OCI-LY3 (cell line): ENCODE data around the gene DDOST.

Experiments
- H2AFZ ChIP-seq: fragments of 200-600, 300-600 bp; shearing (Covaris generic); 2 replicates; pipeline ENCODE4 v1.6.0; 2014; ENCODE audit warnings: antibody characterized with exemption, low read depth, low read length
- H3K27ac ChIP-seq: fragments of 200-600, 300-600 bp; sonication (generic); 2 replicates; pipeline ENCODE4 v1.5.1; 2014; ENCODE audit warnings: mild to moderate bottlenecking, low read length, moderate library complexity, mixed read lengths
- H3K27me3 ChIP-seq: fragments of 200-600, 300-600 bp; sonication (generic); 2 replicates; pipeline ENCODE4 v1.6.1; 2014; ENCODE audit warnings: low read depth, low read length, mixed read lengths
- H3K36me3 ChIP-seq: fragments of 200-600, 300-600 bp; sonication (generic); replicated peaks from 2 replicates; pipeline ENCODE3; 2014; ENCODE audit warnings: low read depth, low read length, mixed read lengths
- H3K4me1 ChIP-seq: fragments of 300-600, 200-600 bp; sonication (generic); 2 replicates; pipeline ENCODE4 v1.6.1; 2014; ENCODE audit warnings: low read length, mixed read lengths
- H3K4me2 ChIP-seq: fragments of 200-600, 300-600 bp; sonication (generic); 2 replicates; pipeline ENCODE4 v1.6.1; 2014; ENCODE audit warnings: low read length, mixed read lengths
- H3K4me3 ChIP-seq: fragments of 300-600, 200-600 bp; sonication (generic); 2 replicates; pipeline ENCODE4 v1.5.1; 2014; ENCODE audit warnings: antibody characterized with exemption, mild to moderate bottlenecking, low read length, moderate library complexity
- H3K79me2 ChIP-seq: fragments of 300-600, 200-600 bp; shearing (Covaris generic); 2 replicates; pipeline ENCODE4 v1.6.1; 2014; ENCODE audit warnings: mild to moderate bottlenecking, low read length, mixed read lengths
- H3K9ac ChIP-seq: fragments of 300-600, 200-600 bp; shearing (Covaris generic); 2 replicates; pipeline ENCODE4 v1.6.0; 2014; ENCODE audit warnings: mild to moderate bottlenecking, low read length, moderate library complexity
- H3K9me3 ChIP-seq: fragments of 200-600, 300-600 bp; shearing (Covaris generic); 2 replicates; pipeline ENCODE4 v1.6.1; 2014; ENCODE audit warnings: low read length, mixed read lengths; ENCODE audit not compliant: insufficient read depth
- H4K20me1 ChIP-seq: fragments of 200-600, 300-600 bp; sonication (generic); 2 replicates; pipeline ENCODE4 v1.6.1; 2016; ENCODE audit warnings: low read length, mixed read lengths; ENCODE audit not compliant: insufficient read depth
- CTCF ChIP-seq: fragments of 200-600, 300-600 bp; sonication (generic); IDR thresholded peaks from 2 replicates; pipeline ENCODE4 v1.5.1; 2014; ENCODE audit warnings: antibody characterized with exemption, low read length, low read depth
- EZH2phosphoT487 ChIP-seq: fragments of 200-600 bp; shearing (Covaris generic); IDR thresholded peaks from 2 replicates; pipeline ENCODE4 v1.6.1; 2018; ENCODE audit warnings: antibody characterized with exemption, mixed run types, low read depth

DDOST gene

DNA sequence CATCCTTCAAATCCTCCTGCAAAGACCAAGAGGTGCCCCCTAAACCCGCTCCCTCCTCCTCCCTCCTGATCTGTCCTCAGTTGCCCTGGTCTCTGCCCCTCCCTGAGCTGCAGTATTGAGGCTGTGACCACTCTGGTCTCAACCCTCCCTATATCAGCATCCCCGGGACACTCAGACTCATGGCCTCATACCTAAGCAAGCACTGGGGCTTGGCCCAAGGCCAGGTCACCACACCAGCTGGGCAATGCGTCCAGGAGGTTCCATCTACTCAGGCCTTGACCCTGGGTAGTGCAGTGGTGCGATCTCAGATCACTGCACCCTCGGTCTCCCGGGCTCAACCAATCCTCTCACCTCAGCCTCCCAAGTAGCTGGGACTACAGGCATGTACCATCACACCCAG is 46.9 kb upstream of the DDOST start:
- H4K20me1 ChIP-seq: no peaks in the 10 kb centered on the region
- no peak overlapping the region for H3K4me2 ChIP-seq
- H3K36me3 ChIP-seq: no peaks in the 10 kb centered on the region
- H3K4me1 ChIP-seq: no peaks in the 10 kb centered on the region
- H2AFZ ChIP-seq: no peak overlapping the region
- no peaks in the 10 kb centered on the region for H3K79me2 ChIP-seq
- TF ChIP-seq EZH2phosphoT487: no peak
- no peak for TF ChIP-seq CTCF
- H3K9me3 ChIP-seq: no peaks in the 10 kb centered on the region
- no peak overlapping the region for H3K4me3 ChIP-seq
- H3K9ac ChIP-seq: no peak overlapping the region
- no peaks in the 10 kb centered on the region for H3K27me3 ChIP-seq
- H3K27ac ChIP-seq: no peak overlapping the region

- no peaks in the 10 kb centered on the region for H3K79me2 ChIP-seq
- no peaks in the 10 kb centered on the region for H3K4me1 ChIP-seq
- no peaks in the 10 kb centered on the region for H3K36me3 ChIP-seq
- no peaks in the 10 kb centered on the region for H3K27me3 ChIP-seq
- H3K4me3 ChIP-seq: no peak overlapping the region
- no peaks in the 10 kb centered on the region for H3K9me3 ChIP-seq
- no peak overlapping the region for H2AFZ ChIP-seq
- no peak overlapping the region for H3K9ac ChIP-seq
- TF ChIP-seq EZH2phosphoT487 (no peak), CTCF (no peak)
- H4K20me1 ChIP-seq: no peaks in the 10 kb centered on the region
- no peak overlapping the region for H3K4me2 ChIP-seq
- no peak overlapping the region for H3K27ac ChIP-seq
Observed at GRCh38 chr1:20706841-20707240, 45.7 kb upstream of the DDOST start.

DNA sequence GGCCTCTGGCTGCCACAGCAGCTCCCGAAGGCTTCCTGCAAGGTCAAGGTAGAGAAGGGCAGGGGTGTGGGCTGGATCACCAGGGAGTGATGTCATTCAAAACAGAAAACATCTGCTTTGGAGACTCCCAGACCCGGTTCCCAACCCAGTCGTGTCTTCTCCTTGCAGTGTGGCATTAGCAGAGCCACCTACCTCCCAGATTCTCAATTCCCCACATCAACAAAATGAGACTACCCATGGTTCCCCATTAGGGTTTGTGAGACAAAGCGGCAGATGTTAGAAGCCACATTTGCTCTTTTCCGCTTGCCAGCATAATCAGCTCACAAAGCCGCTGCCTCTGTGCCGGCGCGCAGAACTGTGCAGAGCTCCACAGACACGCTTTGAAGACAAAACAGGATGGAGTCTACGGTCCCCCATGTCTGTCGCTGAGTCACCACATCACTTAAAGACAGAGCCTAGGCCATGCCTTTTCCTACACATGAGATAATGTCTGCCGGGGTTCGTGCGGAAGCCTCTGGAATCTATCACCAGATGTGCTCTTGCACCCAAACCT is 44.1 kb upstream of the DDOST start:
- Histone ChIP-seq H3K36me3 (no peaks in the 10 kb centered on the region), H3K27ac (no peak overlapping the region), H2AFZ (no peak overlapping the region)

GRCh38 chr1:20704390-20705202 is 43.4 kb upstream of the DDOST start:
- TF ChIP-seq CTCF (no peak), EZH2phosphoT487 (no peak)
- Histone ChIP-seq H3K9me3 (no peaks in the 10 kb centered on the region), H3K27ac (no peak overlapping the region), H3K4me3 (no peak overlapping the region), H3K9ac (no peak overlapping the region), H2AFZ (no peak overlapping the region), H4K20me1 (no peaks in the 10 kb centered on the region), H3K4me1 (no peaks in the 10 kb centered on the region), H3K27me3 (no peaks in the 10 kb centered on the region), H3K4me2 (no peak overlapping the region), H3K36me3 (no peaks in the 10 kb centered on the region), H3K79me2 (no peaks in the 10 kb centered on the region)

More for the DNA sequence above, 44.1 kb upstream of the DDOST start:
- Histone ChIP-seq H3K4me1 (no peaks in the 10 kb centered on the region), H3K27me3 (no peaks in the 10 kb centered on the region), H3K9me3 (no peaks in the 10 kb centered on the region), H4K20me1 (no peaks in the 10 kb centered on the region), H3K79me2 (no peaks in the 10 kb centered on the region), H3K4me3 (no peak overlapping the region), H3K9ac (no peak overlapping the region), H3K4me2 (no peak overlapping the region)
- TF ChIP-seq EZH2phosphoT487 (no peak), CTCF (no peak)
